Right hindlimb (tissue), 1 donor: Measurements from ENCODE around the gene IRAK2.
"Not testable (repeated sequence)": the region's sequence is repeated elsewhere in the genome, so short reads cannot be mapped to it uniquely, and the experiment has no call there.

Experiments used
- DNase-seq: peaks from one replicate; pipeline ENCODE4 v3.0.0-alpha.2; 2018

IRAK2 gene

DNA sequence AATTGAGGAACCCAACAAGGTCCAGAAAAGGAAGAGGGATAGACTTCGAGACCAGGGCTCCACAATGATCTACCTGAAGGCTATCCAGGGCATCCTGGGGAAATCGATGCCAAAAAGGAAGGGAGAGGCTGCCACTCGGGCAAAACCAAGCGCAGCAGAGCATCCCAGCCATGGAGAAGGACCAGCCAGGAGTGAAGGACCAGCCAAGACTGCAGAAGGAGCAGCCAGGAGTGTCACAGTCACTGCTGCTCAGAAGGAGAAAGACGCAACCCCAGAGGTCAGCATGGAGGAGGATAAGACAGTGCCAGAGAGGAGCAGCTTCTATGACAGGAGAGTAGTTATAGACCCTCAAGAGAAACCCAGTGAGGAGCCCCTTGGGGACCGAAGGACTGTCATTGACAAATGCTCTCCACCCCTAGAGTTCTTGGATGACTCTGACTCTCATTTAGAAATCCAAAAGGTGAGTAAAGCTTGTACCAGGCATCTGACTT lies 95.5 kb downstream of the IRAK2 start:
- DNase-seq: no peak

DNA sequence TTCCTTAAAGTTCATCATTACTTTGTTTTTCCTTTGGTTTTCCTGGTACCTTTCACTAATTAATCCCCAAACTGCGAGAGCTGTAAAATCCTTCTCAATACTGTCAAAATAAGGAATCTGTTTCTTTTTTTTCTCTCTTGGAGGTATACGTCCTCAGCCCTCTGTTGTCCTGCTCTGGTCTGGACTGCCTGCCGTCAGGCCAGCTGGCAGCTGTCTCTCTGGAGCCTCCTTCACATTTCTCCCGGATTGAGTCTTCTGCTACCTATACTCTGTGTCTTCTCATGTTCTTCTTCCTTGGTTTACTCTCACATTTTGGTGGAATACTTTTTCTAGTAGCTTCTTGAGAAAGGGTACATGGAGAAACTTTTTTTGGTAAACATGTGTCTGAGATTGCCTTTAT lies 97.3 kb downstream of the IRAK2 start:
- no peak for DNase-seq

DNA sequence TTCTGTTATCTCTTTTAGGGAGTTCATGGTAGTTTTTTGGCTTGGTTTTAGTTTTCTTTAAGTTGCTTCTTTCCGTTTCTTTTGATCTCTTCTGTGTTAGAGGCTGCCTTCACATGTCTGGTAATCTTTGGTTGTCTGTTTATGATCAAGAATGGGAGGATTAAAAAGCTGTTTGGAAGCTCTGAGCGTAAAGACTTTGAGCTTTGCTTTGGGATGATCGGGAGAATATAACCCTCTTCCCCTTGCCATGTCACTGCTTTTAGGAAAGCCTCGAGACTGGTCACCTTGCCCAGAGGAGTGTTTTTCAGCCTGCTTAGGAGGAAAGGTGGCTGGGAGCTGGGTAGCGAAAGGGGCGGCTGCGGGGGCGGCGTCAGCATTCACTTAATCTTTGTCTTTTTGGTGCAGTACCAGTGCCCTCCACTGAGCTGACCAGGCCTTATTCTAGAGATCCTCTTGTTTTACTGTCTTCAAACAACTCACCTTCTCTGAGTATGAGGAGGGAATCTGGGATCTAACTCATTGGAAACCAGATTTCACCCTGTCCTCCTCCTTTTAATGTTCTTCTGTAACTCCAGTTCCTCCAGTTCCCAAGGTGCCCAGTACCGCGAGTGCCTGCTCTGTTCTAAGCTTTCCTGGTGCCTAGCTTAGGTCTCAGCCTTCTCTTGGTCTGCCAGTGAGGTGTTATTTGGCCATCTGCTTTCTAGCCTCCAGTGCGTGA lies 99.1 kb downstream of the IRAK2 start:
- DNase-seq: no peak

DNA sequence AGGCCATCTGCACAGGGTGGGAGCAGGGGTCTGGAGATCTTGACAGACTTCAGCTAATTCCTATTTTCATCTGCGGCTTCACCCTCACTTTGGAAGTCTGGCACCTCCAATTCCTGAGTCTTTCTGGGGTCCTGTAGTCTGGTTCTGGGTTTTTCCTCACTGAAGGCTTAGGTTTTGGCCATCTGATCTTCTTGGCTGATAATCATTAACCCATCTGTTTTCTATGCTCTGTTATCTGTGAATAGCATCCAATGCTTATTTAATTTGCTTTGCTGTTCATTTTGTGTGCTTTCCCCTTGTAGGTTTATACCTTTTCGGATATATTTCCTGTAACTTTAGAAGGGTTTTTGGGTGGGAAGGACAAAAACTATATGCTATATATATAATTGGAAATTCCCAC lies 101.1 kb downstream of the IRAK2 start:
- DNase-seq: no peak

DNA sequence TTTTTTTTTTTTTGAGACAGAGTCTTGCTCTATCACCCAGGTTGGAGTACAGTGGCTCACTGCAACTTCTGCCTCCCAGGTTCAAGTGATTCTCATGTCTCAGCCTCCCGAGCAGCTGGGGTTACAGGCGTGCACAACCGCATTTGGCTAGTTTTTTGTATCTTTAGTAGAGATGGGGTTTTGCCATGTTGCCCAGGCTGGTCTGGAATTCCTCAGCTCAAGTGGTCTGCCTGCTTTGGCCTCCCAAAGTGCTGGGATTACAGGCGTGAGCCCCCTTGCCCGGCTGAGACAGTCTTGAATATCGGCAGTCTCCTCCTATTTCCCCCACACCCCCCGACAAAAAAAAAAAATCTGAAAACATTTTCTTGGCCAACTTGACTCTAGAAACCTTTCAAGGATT lies 102.2 kb downstream of the IRAK2 start:
- DNase-seq: not testable (repeated sequence)

- no peak for DNase-seq
Measured at GRCh38 chr3:10268116-10268515, 103.4 kb downstream of the IRAK2 start.

DNA sequence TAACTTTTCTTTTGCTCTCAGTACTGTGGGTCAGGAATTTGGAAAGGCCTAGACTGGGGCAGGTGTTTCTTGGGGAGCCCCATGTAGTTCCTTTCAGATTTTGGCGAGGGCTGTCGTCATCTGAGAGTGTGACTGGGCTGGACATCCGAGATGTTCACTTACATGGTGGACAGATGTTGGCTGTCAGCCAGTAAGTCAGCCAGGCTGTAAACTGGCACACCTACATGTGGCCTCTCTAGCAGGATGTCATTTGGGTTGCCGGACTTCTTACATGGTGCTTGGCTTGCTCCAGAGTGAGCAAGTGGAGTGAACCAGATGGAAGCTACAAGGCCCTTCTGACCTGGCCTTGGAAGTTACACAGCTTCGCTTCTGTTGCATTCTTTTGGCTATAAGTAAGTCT lies 104.2 kb downstream of the IRAK2 start:
- DNase-seq: no peak

GRCh38 chr3:10269443-10269842 lies 104.7 kb downstream of the IRAK2 start:
- DNase-seq: no peak

DNA sequence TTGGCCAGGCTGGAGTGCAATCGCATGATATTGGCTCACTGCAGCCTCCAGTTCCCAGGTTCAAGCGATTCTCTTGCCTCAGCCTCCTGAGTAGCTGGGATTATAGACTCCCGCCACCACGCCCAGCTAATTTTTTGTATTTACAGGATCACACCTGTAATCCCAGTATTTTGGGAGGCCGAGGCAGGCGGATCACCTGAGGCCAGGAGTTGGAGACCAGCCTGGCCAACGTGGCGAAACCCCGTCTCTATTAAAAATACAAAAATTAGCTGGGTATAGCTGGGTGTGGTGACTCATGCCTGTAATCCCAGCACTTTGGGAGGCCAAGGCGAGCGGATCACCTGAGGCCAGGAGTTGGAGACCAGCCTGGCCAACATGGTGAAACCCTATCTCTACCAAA lies 107.8 kb downstream of the IRAK2 start:
- not testable (repeated sequence) for DNase-seq

DNA sequence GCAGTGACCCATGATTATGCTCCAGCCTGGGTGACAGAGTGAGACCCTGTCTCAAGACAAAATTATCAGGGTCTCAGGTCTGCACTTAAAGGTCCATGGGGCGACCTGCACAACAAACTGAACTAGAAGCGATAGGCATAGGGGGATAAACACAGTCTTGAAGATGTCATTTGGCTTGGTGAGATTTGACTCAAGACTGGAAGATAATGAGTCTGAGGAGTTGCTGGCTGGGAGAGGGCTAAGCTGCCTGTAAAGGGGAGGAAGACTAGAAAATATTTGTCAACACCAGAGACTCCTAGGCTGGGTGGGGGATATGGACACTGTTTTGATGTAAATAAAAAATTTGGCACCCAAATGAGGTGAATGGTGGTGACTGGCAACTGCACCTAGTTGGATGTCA lies 108.3 kb downstream of the IRAK2 start:
- DNase-seq: no peak

- DNase-seq: no peak
Measured at GRCh38 chr3:10273702-10274305, 109.1 kb downstream of the IRAK2 start.

DNA sequence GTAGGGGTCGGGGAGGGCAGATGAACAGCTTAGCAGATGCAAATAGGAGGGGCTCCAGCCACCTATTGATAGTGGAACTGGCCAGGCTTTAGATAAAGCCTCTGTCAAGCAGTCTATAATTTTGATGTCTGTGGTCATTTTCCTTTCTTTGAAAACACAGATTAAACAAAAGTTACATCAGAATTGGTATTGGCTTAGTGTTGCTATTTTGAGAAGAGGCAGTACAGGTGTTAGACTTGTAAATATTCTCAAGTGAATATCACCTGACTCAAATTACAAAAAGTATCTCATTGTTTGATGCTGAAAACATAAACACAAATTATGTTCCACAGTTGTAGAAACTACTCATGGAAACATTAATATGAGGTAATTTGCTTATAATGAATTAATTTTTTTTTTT lies 109.9 kb downstream of the IRAK2 start:
- DNase-seq: no peak

- DNase-seq: no peak
Measured at GRCh38 chr3:10277115-10277625, 112.5 kb downstream of the IRAK2 start.

DNA sequence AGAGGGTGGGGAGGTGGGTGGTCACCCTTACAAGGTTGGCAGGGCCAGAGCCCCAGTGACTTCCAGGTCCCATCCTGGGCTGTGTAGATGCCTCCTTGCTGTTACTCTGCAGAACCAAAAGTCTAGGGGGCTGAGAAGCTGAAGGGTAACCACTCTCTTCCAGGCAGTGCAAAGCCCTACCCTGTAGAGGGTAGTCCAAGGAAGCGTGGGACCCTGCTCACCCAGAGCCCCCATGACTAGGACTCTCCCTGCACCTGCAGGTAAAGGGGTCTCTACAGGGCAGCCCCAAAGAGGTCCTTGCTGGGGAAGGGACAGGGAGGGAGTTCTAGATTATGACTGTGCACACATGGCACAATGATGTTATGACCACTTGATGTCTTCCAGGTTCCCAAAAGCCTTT lies 113.8 kb downstream of the IRAK2 start:
- DNase-seq: no peak

GRCh38 chr3:10279384-10280176 lies 114.9 kb downstream of the IRAK2 start:
- no peak for DNase-seq

DNA sequence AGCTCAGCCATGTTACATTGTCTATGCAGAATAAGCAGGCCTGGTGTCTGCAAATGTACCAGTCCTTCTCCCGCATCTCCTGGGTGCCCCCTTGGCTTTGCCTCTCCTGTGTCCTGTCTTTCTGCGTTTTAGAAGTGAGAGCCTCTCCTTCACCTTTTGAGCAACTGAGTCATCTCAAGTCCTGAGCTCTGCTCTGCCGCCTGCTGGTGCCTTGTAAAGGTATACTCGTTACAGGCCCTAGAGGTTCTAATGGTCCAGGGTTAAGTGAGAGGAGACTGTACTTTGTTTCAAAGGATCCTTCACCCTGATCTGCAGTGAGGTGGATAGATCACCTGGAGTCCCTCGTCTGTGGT lies 115.4 kb downstream of the IRAK2 start:
- no peak for DNase-seq

- no peak for DNase-seq
Measured at GRCh38 chr3:10280571-10280970, 115.9 kb downstream of the IRAK2 start.

GRCh38 chr3:10281951-10282350 lies 117.2 kb downstream of the IRAK2 start:
- no peak for DNase-seq

GRCh38 chr3:10283638-10284037 lies 118.9 kb downstream of the IRAK2 start:
- no peak for DNase-seq

GRCh38 chr3:10284496-10284895 lies 119.8 kb downstream of the IRAK2 start:
- no peak for DNase-seq

GRCh38 chr3:10285272-10286132 lies 120.8 kb downstream of the IRAK2 start:
- DNase-seq: no peak

GRCh38 chr3:10286133-10286524 lies 121.4 kb downstream of the IRAK2 start:
- DNase-seq: no peak
